Measurements from ENCODE around the gene GPM6B. TPM values are rescaled to one million over a fixed set of nuclear protein-coding genes. Genes with fewer than 3 reads are reported as not detected.

GPM6B gene
- 1 to 10 TPM; 3.7 to 9.7 (median 8.3) TPM for total RNA-seq

GRCh38 chrX:13816643-13817627, at the start of gene GPM6B:
Gene GPM6B, minus strand, starts transcription at chrX:13817093. Its CDS starts 189 bp downstream, at chrX:13816904.
- TF ChIP-seq CTCF (IDR thresholded peaks at IDR 0.05; ENCODE audit: low read depth): no peak

DNA sequence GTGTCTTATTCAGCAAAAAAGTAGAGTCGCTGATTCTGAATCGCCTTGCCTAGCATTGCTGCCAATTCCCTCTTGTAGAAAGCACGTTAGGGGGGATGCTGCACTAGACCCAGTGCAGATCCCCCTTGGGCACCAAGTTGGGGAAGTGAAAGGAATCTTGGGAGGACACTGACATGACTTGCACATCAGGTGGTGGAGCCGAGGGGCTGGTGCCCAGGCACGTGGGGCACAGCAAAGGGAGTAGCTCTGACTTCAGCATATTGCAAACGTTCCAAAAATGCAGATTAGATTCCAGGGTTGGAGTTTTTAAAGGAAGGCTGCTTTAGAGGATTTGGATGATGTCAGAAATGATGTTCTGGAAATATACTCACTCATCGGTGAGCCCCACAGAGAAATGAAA, 47.4 kb upstream of the GPM6B start:
- TF ChIP-seq CTCF (IDR thresholded peaks at IDR 0.05; ENCODE audit: low read depth): no peak

- no peak for TF ChIP-seq CTCF (IDR thresholded peaks at IDR 0.05; ENCODE audit: low read depth)
Observed at GRCh38 chrX:13863324-13863723, 46.4 kb upstream of the GPM6B start.

DNA sequence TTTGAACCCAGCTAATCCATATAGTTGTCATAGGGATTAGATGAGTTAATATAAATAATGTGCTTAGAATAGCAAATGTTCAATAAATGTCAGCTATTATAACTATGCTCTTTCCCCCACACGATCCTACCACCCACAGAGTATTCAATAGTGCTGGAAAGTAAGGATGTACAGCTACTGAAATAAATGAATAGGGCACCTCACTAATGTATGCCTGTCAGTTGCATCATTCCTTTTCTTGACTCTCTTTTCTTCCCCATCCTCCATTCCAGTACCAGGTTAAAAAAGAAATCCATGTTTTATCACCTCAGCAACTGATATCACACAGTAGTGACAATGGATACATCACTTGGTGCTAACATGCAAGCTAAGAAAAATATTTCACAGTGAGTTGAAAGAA, 42.8 kb upstream of the GPM6B start:
- TF ChIP-seq CTCF (IDR thresholded peaks at IDR 0.05; ENCODE audit: low read depth): no peak

- TF ChIP-seq CTCF (IDR thresholded peaks at IDR 0.05; ENCODE audit: low read depth): no peak
Observed at GRCh38 chrX:13857804-13858203, 40.9 kb upstream of the GPM6B start.

DNA sequence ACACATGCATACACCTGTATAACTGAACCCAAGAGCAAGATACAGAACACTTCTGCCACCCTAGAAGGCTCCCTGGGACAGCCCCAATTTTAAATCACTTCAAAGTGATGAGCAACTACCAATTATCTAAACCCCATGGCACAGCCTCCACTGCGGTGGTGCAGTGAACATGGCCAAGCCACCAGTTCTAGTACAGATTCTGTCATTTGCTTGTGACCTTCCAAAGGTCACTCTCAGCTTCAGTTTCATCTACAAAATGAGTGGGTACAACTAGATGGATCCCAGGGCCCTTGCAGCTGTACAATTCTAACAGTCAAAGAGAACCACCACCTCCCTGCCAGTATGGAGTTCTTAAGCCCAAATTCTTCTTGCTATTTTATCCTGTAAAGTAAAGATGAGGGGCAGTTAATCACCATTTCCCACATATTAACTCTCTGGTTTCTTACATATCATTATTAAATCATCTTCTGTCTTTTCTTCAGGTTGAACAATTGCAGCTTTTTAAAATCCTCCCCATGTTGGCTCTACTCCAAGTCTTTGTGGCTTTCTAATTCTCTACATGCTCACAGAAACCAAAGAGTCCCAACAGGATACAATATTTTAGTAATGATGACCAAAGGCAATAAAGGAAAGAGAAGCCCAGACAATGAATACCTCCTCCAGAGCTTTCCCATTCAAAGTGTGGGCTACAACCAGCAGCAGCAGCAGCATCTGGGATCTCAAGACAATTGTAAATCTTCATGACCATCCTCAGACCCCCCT, 39.0 kb upstream of the GPM6B start:
- no peak for TF ChIP-seq CTCF (IDR thresholded peaks at IDR 0.05; ENCODE audit: low read depth)

DNA sequence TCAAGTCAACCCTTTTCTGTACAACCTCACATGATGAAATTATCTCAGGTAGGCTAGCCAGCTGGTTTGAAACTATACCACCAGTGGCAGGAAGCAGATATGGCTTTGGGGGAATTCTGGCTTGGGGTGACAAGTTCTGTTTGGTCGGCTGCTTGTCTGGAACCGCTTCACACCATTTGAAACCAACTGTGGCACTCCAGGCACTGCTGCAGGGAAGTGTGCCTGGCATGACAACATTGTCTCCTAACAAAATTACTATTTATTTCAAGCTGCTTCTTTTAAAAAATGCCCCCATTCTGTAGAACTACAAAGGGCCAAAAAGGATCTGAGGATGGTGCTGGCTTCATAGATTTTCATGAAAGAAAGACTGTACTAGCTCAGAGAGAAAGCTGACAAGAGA, 37.1 kb upstream of the GPM6B start:
- TF ChIP-seq CTCF (IDR thresholded peaks at IDR 0.05; ENCODE audit: low read depth): no peak

Data from subcutaneous adipose tissue (tissue), 4 donors.